22Rv1 (cell line): ENCODE measurements around the gene DRAXIN.
A peak's percentile ranks its signal among the peaks of the same experiment; 100 is the strongest.

Experiments used
- H3K27ac ChIP-seq: fragments of 450-650 bp; 2 replicates; pipeline ENCODE4 v1.5.1; 2017
- ZFX ChIP-seq: fragments of 450-650 bp; IDR thresholded peaks from 2 replicates; pipeline ENCODE4 v1.6.1; 2017; ENCODE audit warnings: antibody characterized with exemption, borderline replicate concordance
- TF ChIP-seq, protein P1 (sequence below): fragments of 450-650 bp; IDR thresholded peaks from 2 replicates; pipeline ENCODE4 v1.5.1; 2017; ENCODE audit warnings: mild to moderate bottlenecking

DRAXIN gene

DNA sequence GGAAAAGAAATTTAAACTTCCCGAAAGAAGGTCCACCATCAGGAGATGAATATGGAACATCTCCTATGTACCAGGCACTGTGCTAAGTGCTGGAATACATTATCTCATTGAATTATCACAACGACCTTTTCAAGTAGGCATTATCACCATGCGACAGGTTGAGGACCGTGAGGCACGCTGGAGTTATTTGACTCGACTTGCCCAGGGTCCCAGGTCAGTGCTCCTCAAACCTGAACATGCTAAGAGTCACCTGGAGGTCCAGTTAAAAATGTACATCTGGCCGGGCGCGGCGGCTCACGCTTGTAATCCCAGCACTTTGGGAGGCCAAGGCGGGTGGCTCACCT, 28.5 kb downstream of the DRAXIN start:
- TF ChIP-seq, protein P1, sequence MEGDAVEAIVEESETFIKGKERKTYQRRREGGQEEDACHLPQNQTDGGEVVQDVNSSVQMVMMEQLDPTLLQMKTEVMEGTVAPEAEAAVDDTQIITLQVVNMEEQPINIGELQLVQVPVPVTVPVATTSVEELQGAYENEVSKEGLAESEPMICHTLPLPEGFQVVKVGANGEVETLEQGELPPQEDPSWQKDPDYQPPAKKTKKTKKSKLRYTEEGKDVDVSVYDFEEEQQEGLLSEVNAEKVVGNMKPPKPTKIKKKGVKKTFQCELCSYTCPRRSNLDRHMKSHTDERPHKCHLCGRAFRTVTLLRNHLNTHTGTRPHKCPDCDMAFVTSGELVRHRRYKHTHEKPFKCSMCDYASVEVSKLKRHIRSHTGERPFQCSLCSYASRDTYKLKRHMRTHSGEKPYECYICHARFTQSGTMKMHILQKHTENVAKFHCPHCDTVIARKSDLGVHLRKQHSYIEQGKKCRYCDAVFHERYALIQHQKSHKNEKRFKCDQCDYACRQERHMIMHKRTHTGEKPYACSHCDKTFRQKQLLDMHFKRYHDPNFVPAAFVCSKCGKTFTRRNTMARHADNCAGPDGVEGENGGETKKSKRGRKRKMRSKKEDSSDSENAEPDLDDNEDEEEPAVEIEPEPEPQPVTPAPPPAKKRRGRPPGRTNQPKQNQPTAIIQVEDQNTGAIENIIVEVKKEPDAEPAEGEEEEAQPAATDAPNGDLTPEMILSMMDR = peak; percentile 2
- TF ChIP-seq ZFX = no peak
- no peak overlapping the region for H3K27ac ChIP-seq

DNA sequence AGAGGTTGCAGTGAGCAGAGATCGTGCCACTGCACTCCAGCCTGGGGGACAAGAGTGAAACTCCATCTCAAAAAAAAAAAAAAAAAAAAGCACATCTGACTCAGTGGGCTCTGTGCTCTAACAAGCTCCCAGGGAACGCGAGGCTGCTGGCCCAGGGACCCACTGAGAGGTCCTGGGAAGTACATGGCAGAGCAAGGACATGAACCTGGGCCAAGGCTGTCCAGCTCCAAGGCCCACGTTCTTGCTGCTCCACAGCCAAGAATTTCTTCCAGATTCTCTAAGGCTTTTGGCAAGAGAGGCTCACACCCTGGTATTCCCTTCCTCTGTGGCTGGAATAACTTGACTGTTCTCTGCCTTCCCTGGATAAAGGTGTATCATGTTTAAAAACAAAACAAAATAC, 29.0 kb downstream of the DRAXIN start:
- H3K27ac ChIP-seq = no peak overlapping the region
- no peak for TF ChIP-seq ZFX
- TF ChIP-seq, protein P1 = no peak

DNA sequence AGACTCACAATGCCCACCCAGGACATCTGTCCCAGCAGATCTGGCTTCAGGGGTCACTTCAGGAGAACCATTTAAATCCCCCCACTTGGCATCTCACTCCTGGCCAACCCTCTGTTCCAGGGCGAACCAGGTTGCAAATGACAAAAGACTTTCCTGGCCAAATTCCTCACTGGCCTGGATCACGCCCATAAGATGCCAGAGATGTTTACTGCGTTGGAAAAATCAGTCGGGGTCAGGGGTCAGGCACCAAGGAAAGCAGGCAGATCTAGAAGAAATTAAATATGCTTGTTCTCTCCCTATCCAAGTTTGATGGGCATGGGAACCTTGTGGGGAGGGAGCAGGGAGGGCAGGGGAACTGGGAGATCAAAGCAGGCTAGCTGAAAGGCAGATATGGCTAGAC, 29.8 kb downstream of the DRAXIN start:
- TF ChIP-seq, protein P1 = no peak
- no peak for TF ChIP-seq ZFX

DNA sequence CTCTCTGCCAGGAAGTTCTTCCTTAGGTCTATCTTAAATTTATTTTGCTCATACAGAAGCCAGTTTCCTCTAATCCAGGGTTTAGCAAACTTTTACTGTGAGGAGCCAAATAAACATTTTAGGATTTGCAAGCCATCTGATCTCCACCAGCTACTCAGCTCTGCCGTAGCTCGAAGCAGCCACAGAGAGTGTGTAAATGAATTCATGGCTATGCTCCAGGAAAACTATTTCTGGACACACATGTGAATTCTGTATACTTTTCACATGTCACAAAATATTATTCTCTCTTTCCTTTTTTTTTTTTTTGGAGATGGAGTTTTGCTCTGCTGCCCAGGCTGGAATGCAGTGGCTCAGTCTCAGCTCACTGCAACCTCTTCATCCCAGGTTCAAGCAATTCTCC, 31.0 kb downstream of the DRAXIN start:
- no peak for TF ChIP-seq ZFX
- TF ChIP-seq, protein P1 = no peak
- no peak overlapping the region for H3K27ac ChIP-seq

More for the DNA sequence above, 29.8 kb downstream of the DRAXIN start:
- H3K27ac ChIP-seq = no peak overlapping the region

DNA sequence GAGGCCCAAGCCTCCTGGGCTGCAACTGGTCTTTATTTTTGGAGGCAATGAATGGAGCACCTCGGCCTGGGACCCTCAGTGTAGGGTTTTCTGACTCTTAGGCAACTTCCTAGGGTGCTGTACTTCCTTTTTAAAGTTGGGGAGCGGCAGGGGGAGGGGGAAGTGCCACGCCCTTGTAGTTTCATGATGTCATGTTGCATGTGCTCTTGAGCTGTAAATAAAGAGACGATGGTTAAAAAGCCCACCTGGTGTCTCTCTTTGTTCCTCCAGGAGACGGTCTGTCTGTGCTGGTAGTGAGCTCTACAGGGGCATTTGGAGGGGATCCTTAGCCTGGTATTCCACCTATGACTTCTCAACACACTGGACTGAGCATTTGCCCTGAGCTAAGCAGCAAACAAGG, 34.1 kb downstream of the DRAXIN start:
- no peak overlapping the region for H3K27ac ChIP-seq
- TF ChIP-seq, protein P1 = no peak
- TF ChIP-seq ZFX = no peak

DNA sequence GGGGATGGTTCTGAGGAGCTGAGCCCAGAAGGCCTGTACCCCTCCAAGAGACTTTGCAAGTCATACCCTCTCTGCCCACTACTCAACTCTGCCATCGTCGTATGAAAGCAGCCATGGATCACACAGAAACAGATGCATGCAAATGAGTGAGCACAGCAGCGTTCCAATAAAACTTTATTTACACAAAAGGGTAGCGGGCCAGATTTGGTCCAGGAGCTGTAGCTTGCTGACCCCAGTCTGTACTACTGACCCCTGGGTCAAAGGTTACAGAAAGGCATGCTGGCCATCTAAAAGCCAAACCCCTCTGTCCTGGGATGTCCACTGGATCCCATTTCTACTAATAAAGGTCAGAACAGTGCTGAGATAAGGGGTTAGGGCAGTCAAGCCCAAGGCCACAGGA, 35.6 kb downstream of the DRAXIN start:
- TF ChIP-seq ZFX = no peak
- TF ChIP-seq, protein P1 = no peak
- no peak overlapping the region for H3K27ac ChIP-seq

DNA sequence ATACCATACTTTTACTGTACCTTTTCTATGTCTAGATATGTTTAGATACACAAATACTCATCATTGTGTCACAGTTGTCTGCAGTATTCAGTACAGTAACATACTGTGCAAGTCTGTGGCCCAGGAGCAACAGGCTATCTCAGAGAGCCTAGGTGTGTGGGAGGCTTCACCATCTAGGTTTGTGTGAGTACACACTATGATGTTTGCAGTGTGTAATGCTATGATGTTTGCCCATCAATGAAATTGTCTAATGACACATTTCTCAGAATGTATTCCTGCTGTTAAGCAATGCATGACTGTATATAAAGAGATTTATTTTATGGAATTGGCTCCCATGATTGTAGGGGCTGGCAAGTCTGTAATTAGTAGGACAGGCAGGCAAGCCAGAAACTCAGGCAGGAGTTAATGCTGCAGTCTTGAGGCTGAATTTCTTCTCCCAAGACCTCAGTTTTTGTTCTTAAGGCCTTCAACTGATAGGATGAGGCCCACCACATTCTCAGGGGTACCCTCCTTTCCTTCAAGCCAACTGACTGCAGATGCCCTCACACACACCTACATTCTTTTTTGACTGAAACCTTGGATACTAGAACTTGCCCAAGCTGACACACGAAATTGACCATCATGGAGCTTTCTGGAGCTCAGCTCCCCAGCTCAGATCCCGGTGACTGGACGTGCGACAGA, 36.8 kb downstream of the DRAXIN start:
- H3K27ac ChIP-seq = no peak overlapping the region
- no peak for TF ChIP-seq ZFX
- TF ChIP-seq, protein P1 = no peak
